Activated CD4-positive, alpha-beta T cell treated with anti-CD3 and anti-CD28 coated beads, Interleukin-10, Interleukin-2, amounts not matched to agents 100 ng/mL and 50 ng/mL, durations not matched to agents 16 hours and 8 hours (primary cell): Measurements from ENCODE around the gene NADK.
"Not testable (repeated sequence)": the region's sequence is repeated elsewhere in the genome, so short reads cannot be mapped to it uniquely, and the experiment has no call there.

Source experiments
- DNase-seq: peaks from one replicate; pipeline ENCODE4 v3.0.0-alpha.2; 2020

The NADK gene

DNA sequence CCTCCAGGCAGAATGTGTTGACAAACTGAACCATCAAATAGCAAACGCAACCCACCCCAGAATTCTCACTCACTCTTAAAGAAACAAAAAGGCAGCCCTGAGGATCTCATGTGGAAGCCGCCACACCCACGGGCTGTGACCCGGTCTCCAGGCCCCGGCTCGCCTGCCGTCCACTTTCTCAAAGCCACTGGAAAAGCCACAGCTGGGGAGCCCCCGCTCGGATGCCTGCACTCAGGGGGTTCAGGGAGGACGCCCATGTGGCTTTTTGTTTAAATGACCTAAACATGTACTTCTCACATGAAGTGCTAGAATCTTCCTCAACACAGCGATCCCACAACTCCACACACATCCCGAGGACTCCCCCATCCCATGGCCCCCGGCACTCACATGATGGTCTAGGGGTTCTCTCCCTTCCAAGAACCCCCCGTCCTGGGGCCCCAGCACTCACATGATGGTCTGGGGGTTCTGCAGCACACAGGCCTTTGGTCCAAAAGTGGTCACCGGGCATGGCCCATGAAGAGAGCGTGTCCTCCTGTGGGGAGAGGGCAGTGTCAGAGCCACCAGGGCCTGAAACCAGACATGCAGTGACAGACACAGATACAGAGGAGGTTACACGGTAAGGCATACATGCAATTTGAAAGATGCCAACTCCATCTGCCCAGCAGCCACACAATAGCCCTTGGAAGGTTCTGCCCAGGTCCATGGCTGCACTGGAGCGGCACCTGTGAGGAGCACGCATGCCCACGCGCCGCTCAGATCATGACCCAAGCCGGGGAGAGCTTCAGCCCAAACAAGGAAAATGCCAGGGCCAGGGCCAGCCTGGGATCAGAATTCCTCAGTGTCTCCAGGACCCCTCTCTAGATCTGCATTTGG is 16.5 kb downstream of the NADK start:
- no peak for DNase-seq

DNA sequence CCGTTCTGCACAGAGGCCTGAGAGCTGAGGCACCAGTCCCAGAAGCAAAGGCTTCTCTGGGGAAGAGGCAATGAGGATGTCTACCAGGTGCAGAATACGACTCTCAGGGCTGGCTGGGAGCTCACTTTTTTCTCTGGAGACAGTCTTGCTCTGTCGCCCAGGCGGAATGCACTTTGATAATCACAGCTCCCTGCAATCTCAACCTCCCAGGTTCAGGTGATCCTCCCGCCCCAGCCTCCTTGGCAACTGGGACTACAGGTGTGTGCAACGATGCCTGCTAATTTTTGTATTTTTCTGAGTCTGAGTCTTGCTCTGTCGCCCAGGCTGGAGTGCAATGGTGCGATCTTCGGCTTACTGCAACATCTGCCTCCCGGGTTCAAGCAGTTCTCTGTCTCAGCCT is 17.6 kb downstream of the NADK start:
- no peak for DNase-seq

DNA sequence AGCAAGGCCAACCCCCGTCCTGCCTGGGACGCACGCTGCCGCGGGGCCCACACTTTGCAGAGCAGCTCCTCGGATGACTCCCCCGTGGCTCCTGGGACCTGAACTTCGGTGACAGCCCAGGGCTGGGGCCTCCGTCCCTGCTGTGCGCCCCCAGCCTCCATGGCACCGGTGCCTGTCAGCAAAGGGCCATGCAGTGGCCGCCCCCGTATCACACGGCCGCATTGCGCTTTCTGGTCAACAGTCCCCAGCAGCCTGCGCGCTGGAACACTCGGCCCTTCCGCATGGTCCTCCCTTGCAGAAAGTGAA is 18.0 kb downstream of the NADK start:
- no peak for DNase-seq

DNA sequence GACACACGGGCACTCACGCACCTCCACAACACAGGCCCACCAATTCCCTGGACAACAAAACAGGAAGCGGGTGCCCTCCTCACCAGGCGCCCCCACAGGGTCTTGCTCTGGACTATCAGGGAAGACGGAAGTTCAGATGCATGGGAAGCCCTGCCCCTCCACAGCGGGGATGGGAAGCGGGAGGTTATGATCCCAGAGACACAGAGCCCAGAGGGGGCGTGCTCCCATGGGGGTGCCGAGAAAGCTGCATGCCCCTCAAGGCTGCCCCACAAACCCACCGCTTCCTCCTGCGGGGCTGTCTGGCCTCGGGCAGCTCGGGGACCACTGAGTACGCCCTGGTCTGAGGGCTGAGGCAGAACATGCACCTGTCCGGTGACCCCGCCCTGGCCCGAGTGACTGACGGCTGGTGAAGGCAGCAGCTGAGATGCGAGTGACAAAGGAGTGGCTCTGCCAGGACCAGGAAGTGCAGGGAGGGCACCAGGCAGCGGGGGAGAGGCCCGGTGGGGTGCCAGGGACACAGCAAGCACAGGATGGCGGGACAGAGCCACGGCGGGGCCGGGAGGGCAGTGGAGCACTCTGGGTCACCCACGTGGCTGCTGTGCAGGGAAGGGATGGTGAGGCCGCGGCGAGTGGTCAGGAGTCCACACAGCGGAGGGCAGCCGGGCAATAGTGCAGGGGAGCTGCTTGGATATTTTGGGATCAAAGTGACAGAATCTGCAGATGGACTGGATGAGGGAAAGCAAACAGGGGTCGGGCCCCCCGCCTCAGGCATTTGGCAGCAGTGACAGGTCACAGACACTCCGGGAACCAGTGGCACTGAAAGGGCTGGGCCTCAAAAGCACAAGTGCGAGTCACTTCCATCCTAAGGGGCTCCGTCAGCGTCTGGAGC is 18.6 kb downstream of the NADK start:
- no peak for DNase-seq

DNA sequence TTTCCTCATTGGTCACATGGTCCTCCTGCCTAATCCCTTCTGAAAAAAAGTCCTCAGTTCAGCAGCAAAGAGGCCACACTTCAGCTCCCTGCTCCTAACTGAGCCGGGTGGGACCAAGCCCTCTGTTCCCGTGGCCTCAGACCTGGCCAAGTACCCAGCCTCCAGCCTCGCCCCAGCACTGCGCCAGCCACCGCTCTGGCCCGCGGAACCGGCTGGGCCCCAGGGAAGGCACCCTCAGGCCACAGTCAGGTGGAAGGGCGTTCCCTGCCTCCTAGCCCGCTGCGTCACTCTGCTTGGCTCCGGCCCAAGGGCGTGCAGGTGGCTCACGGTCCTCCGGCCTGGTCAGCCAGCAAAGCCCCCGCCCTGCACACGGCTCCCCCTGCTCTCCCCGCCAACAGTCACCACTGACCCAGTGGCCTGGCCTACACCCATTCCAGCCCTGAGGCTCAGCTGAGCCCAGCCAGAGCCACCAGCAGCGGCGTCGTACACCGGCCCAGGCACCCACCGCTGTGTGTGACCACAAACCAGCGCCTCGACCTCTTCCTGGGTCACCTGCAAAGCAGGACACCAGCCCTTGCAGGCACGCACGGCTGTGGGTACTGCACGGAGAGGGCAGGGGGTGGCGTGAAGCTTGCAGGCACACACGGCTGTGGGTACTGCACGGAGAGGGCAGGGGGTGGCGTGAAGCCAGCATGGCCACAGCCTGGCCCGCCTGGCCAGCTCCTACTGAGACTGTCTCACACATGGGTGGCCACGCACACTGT is 19.4 kb downstream of the NADK start:
- DNase-seq: no peak

DNA sequence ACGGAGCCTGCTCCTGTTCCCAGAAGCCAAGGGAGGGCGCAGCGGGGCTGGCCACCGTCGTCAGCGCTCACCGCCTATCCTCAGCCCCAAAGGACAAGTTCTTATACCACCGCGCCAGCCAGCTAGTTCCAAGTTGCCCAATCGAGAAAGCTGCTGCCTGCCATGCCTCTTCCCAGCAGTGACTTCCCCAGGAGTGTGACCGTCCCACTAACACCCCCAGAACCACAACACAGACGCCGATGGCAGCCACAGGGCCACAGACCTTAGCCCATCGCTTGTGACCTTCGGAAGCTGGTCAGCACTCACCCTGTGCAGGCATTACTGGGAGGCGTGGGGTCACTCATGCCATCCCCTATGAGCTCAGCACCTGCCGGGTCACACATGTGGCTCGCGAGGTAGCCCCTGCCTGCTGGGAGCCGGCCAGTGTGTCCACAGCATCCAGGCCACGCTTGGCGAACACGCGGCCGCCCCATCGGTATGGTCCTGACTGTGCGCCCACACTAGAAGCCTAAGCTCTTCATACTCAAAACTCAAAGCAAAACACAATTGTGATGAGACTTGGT is 20.1 kb downstream of the NADK start:
- DNase-seq: no peak

DNA sequence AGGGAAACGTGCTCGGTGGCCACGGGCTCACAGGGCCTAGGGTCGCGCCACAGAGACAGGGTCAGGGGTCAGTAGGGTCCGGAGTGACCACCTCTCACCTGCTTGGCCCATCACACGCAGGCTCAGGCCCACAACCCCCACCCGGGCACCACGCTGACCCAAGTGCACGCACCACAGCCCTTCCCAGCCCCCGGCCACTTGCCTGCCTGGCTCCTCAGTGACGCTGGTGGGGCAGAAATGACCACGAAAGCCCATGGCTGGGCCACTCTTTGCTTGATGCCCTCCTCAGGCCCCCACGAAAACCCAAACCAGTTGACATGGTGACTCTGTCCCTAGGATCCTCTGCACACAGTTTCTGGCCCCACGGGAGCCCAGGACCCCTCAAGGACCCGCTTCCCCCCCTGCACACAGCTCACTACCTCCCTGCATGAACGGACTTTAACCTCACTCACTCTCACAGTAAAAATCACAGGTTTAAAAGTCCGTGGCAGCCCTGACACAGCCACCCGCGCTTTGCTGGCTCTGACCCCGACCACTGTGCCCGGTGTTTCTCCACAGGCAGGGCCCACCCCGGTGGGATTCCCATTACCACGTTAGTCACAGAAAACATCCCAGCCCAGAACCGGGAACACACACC is 20.7 kb downstream of the NADK start:
- DNase-seq: no peak

DNA sequence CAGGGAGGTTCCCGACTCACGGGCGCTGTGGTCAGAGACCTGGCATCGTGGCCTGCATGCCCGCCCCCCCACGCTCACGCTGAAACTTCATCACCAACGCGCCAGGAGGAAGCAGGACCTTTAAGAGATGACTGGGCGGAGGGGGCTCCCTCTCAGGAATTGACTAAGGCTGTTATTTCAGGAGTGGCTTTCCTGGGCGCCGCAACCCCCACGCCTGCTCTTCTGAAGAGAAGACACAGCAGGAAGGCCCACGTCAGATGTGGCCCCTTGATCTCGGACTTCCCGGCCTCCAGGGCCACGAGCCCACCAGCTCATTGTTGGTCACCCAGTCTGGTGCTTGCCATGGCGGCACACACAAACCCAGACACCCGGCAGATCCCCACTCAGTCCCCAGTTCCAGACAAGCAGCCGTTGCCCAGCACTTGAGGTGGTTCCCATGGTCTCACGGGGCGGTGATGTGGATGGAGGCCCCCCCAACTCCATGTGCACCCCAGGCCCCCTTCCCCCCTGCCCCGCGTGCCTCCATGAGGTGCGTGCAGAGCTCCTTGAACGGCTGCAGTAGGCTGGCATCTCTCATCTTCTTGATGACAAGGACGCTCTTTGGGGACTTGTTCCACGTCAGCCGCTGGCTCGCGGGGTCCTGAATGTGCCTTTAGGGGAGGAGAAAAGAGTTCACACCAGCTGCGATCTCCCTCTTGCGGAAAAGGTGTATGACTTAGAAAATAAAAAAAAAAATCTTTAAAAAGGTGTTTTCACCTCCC is 21.4 kb downstream of the NADK start:
- no peak for DNase-seq

DNA sequence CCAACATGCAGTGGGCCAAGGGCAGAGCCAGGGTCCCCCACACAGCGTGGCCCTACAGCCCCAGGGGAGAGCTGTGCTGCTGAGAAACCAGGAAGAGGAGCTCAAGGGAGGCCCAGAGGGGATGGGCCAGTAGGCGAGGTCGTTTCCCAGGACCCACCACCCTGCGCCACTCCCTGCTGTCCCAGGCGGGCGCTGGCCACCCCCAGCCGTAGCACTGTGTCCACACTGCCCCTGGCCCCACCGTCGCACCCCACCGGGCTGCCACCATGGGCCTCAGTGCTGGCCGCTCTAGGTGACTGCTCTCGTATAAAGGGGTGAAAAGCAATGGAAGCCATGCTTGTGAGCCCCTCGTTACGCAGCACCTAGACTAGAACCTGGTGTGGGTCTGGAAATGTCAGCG is 22.4 kb downstream of the NADK start:
- no peak for DNase-seq

DNA sequence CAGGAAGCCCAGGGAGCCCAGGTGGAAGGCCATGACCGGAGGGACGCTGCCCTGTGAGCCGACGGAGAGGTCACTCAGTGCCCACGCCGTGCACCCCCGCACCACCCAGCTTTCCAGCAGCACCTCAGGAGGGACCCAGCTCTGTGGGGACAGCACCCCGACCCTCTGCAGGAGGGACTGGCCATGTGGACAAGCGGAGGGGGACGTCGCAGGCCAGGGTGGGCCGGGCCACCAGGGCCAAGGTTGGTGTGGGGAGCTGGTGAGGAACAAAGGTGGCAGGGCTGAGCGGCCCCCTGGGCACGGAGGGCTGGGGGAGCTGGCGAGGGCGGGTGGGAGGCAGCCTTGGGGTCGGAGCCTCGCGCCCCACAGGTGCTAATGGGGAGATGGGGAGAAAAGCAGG is 22.8 kb downstream of the NADK start:
- DNase-seq: no peak

DNA sequence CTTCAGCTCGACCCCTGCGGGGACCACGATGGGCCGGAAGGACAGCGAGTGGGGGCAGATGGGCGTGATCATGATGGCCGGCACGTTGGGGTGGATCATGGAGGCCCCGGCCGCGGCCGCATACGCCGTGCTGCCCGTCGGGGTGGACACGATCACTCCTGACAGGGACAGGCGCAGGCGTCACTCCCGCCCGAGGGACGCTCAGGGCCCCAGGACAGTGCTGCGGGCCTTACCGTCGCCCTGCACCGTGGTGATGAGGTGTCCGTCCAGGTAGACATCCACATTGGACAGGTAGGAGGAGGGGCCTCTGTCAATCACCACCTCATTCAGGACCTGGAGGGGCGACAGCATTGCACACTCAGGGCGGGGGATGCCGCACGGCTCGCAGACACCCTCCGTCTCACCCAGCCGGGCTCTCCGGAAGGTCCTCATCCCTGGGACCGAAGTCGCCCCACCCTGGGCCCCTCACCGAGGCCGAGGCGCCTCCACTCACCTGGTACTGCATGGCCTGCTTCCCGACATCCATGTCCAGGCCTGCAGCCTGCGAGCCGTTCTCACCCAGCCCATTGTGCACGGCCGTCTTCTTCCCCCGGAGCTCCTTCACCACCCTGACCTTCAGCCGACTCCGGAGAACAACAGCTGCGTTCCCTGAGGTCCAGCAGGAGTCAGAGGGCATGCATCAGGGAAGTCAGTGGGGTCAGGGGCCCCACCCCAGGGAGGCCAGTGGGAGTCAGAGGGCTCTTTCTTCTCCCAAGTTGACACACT is 24.0 kb downstream of the NADK start:
- DNase-seq: no peak

DNA sequence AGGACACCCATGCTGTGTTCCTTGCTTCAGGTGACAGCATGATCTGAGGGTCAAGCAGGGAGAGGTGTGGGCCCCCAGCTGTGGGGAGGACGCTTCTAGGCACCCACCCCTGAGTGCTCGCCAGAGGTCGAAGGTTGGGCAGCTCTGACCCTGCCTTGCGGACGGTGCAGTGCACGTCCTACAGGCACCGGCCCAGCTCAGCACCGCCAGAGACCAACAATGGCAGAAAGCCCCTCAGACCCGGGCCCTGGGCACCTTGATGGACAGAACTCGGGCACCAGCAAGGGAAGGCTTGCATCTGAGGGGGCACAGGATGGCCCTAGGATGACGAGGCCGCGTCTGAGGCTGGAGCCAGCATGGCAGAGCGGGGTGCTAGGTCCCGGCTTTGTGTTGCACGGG is 24.7 kb downstream of the NADK start:
- DNase-seq: no peak

DNA sequence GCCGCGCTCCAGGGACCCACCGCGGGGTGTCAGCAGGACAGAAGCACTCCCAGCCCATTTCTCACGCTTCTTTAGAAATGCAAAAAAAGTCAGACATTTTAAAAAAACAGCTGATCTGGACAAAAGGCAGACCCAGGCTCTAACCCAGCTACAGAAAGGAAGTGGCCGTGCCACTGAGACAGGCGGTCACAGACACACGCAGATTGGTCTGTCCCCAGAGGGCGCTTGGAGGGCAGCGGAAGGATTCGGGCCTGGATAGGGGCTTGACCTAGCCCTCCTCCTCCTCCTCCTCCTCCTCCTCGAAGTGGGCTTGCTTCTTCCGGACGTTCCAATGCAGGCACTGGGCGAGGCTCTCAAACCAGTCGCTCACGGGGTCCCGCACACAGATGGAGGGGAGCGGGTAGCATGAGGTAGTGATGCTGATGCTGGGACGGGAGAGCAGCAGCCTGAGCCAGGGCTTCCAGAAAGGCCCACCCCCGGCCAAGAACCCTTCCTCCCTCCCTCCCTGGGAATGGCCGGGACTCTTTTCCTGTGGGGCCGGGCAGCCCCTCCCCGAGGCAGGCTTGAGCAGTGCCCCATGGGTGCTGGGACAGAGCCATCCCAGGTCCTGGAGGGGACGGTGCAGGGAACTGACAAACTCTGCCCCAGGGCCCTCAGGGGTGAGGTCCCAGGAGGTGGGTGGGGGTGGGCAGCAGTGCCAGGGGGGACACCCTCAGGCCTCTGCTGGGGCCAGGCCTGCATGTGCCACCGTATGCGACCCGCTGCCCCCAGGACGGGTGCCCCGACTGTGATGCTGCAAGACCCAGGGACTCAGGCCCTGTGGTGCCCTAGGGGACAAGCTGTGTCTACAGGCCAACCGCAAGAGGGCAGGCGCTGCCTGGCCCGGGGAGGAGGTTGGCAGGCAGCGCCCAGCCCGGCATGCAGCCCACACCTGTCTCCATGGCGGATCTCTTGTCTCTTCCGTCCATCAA is 25.3 kb downstream of the NADK start:
- no peak for DNase-seq

DNA sequence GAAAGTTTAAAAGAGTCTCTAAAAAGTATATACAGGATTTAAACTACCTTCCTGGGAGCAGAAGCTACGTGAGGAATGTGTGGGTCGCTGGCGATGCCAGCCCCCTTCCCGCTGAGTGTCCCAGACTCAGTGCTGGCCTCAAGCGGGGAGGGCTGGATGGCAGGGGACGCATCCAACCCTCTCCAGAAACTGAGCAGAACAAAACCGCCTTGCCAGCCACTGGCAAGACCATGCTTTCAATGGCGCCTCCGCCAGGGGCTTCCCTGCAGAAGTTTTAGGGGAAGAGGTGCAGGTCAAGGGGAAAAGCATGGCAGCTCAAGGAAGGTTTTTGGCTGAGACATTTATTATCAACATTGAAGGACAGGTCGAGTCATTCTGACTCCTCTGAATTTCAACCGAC is 26.1 kb downstream of the NADK start:
- no peak for DNase-seq

DNA sequence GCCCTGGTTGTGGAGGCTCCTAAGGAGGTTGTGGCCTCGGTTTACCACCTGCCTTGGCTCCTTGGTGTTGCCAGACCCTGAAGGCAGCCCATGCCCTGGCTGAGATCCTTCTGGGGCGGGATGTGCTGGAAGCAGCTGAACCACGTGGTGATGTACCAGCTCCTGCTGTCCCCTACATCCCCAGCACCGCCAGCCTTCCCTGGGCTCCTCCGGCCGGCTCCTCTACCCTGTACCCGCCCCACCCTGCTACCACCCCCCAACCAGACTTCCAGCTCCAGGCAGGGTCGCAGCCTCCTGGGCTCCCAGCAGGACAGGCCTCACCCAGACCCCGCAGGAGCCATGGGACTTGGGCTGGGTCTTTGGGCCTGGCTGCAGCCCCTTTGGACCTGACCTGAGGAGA is 28.3 kb downstream of the NADK start:
- DNase-seq: not testable (repeated sequence)

DNA sequence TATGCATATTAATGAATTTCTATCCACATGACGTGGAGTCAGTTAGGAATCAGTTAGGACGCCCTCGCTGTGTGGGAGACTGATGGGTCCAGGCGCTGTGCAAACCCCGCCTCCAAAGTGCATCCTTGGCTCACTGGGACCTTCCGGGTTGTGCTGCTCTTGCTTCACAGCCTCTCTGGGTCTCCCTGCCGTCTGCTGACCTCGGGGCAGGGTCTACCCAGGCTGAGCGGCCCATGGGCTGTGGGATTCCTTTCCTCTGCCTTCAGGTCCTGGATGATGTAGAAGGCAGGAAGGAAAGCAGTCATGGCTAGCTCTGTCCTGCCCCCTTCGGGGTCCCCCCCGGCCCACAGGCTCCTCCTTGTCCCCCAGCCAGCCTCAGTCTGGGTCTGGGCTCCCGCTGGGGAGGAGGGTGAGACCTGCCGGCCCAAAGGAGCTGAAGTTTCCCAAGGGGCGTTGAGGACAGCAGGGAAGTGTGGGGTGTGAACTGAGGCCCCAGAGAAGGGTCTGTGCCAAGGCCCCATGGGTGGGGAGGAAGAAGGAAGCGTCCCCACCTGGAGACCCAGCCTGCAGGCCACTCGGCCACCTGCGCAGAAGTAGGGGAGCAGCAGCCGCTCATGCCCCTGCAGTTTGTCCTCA is 29.5 kb downstream of the NADK start:
- DNase-seq: no peak

DNA sequence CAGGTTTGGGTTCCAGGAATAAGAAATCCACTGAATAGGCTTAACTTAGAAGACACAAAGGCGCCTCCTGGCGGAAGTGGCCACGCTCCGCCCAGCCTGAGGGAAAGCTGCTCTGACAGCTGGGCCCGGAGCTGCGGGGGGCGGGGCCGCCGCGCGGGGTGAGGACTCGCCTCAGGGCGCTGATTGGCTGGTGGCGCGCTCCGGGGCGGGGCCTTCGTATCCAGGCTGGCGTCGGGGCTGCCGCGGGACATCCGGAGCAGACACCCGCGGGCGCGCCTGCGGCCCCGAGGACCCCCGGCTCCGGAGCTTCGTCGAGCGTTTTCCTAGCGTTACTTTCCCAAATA is 31.7 kb downstream of the NADK start:
- not testable (repeated sequence) for DNase-seq

DNA sequence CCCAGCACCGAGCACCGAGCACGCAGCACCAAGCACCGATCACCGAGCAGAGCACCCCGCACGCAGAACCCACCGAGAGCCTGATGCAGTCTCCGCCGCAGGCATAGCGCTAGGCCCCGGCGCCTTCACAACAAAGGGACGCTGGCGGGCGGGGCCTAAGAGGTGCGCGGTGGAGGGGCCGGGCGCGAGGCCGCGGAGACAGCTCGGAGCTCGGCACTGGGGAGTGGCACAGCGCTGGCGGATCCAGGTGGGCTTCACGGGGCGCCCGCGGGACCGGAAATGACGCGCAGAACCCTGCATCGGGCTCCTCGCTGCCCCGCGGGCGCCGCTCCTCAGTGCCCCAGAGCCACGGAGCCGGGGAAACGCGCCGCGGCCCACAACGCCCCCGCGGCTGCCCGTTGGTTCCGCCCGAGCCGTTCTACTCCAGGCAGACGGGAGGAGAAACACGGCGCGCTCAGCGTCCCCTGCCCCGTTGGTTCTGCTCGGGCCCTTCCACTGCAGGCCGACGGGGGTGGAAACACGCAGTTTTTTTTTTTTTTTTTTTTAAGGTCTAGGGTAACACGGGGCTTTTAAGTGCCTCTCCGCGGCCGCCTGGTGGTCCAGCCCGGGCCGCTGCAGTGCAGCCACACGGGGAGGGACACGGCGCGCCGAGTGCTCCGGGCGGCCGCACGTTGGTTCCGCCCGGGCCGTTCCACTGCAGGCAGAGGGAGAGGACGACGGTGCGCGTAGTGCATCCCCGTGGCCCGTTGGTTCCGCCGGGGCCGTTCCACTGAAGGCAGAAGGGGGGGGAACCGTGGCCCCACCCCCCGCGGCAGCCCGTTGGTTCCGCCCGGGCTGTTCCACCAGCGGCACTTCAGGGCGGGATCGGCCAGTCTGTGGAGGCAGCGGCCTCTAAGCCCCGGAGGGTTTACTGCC is 32.4 kb downstream of the NADK start:
- peak; percentile 85 for DNase-seq
